A673 (cell line): ENCODE measurements around the gene ZNF408. TPM values are rescaled to one million over a fixed set of nuclear protein-coding genes. Genes with fewer than 3 reads are reported as not detected.
A peak's percentile ranks its signal among the peaks of the same experiment; 100 is the strongest.

Experiments
- Bru-seq: library from RNA; stranded (reverse); fragments of 400-500 nt; gene quantifications from one replicate; lab custom pipeline; 2021; lab: Mats Ljungman, UMichigan
- BruChase-seq, 2 experiments: library from RNA; stranded (reverse); fragments of 400-500 nt; gene quantifications; one replicate each; lab custom pipeline; 2021; lab: Mats Ljungman, UMichigan
- BruUV-seq: library from RNA; stranded (reverse); fragments of 400-500 nt; replicated peaks from 2 replicates; lab custom pipeline; 2021; lab: Mats Ljungman, UMichigan
- CTCF ChIA-PET: fragments of 300-600 bp; sonication (Branson Sonifier 250); formaldehyde crosslinking; loops from one replicate; lab custom pipeline; 2022; ENCODE audit warnings: antibody characterized with exemption; lab: Charles Lee
- POLR2A ChIA-PET: fragments of 300-600 bp; sonication (Branson Sonifier 250); formaldehyde crosslinking; loops from one replicate; lab custom pipeline; 2022; ENCODE audit warnings: antibody characterized with exemption; ENCODE audit not compliant: low non-redundant PET; lab: Charles Lee
- DNase-seq: peaks from one replicate; pipeline ENCODE4 v3.0.0-alpha.2; 2015; ENCODE audit warnings: low spot score
- H3K27ac ChIP-seq: fragments of 200-600 bp; sonication (generic); 2 replicates; pipeline ENCODE4 v1.5.1; 2016; ENCODE audit warnings: mixed run types, low read depth, mild to moderate bottlenecking, mixed read lengths, antibody characterized with exemption, low read length; ENCODE audit not compliant: poor library complexity, severe bottlenecking
- H3K27me3 ChIP-seq: fragments of 200-600 bp; sonication (generic); replicated peaks from 2 replicates; pipeline ENCODE4 v1.6.1; 2017; ENCODE audit warnings: mixed run types, low read depth, mild to moderate bottlenecking, mixed read lengths, antibody characterized with exemption, low read length; ENCODE audit not compliant: insufficient read depth, poor library complexity
- H3K36me3 ChIP-seq: fragments of 200-600 bp; sonication (generic); 2 replicates; pipeline ENCODE4 v1.6.1; 2016; ENCODE audit warnings: mixed run types, mild to moderate bottlenecking, mixed read lengths, antibody characterized with exemption, low read length; ENCODE audit not compliant: insufficient read depth, poor library complexity, severe bottlenecking
- H3K4me1 ChIP-seq: fragments of 200-600 bp; sonication (generic); 2 replicates; pipeline ENCODE4 v1.6.1; 2017; ENCODE audit warnings: mixed run types, mild to moderate bottlenecking, mixed read lengths, antibody characterized with exemption, low read length; ENCODE audit not compliant: insufficient read depth, poor library complexity, severe bottlenecking
- H3K4me3 ChIP-seq: fragments of 200-600 bp; sonication (generic); 2 replicates; pipeline ENCODE4 v1.5.1; 2016; ENCODE audit warnings: low read depth, mixed run types, mild to moderate bottlenecking, mixed read lengths, low read length; ENCODE audit not compliant: poor library complexity, severe bottlenecking
- H3K9me3 ChIP-seq: fragments of 200-600 bp; sonication (generic); 2 replicates; pipeline ENCODE4 v1.6.1; 2016; ENCODE audit warnings: mixed run types, low read depth, mild to moderate bottlenecking, mixed read lengths, antibody characterized with exemption, low read length; ENCODE audit not compliant: poor library complexity, severe bottlenecking
- CTCF ChIP-seq: fragments of 300-800, 200-600 bp; sonication (generic); conservative IDR thresholded peaks from 2 replicates; pipeline ENCODE4 v1.5.1; 2017; ENCODE audit warnings: low read depth, mild to moderate bottlenecking, antibody characterized with exemption, low read length, moderate library complexity, mixed read lengths
- EZH2 ChIP-seq: fragments of 200-600 bp; sonication (generic); IDR thresholded peaks from 2 replicates; pipeline ENCODE4 v1.6.1; 2017; ENCODE audit warnings: borderline replicate concordance, low read depth, mild to moderate bottlenecking, mixed read lengths, antibody characterized with exemption, low read length; ENCODE audit not compliant: poor library complexity, severe bottlenecking
- intact Hi-C: fragments of 100-400 bp; cut with micrococcal nuclease; formaldehyde crosslinking; loops from one replicate; pipeline ENCODE4 v1.10.0; 2022; ENCODE audit not compliant: unreplicated experiment
- long read RNA-seq: library from polyadenylated mRNA; stranded (forward); transcript quantifications from one replicate; pipeline ENCODE4 v2.0.0, GENCODE V29; 2022
- total RNA-seq: library from RNA; stranded (reverse); gene quantifications from 2 replicates; pipeline ENCODE4 v1.2.3, GENCODE V29; 2021

The ZNF408 gene
- total RNA-seq (33.9 and 40.1 TPM in 2 replicates), Bru-seq, nascent RNA (percentile 86 among the genes with signal in this experiment), BruChase-seq, experiment 1, labeled RNA remaining after a 2-hour chase (percentile 80 among the genes with signal in this experiment), BruChase-seq, experiment 2, labeled RNA remaining after a 6-hour chase (percentile 77 among the genes with signal in this experiment)
- long read RNA-seq, transcript ZNF408-201 (5 exons, 2,442 nt), result major isoform, 72 of 103 reads
- long read RNA-seq, partial matches to known transcripts, result 7 of 103 reads
- long read RNA-seq, other reads (novel, unspliced or antisense), result 23 of 103 reads

- no peaks in the 10 kb centered on the region for H3K27me3 ChIP-seq
- POLR2A ChIA-PET, result interaction anchor here (0.6 to 0.7 kb wide), 3 partner anchors 9 to 821 kb away, joined by 3 to 4 read pairs (median 3); partner anchors contain the start of gene F2
- DNase-seq, result peak; percentile 100
- H3K27ac ChIP-seq, result peak within 1 kb of the TSS; percentile 98
- H3K4me3 ChIP-seq, result peak within 1 kb of the TSS; percentile 65
- no peaks in the 10 kb centered on the region for H3K9me3 ChIP-seq
- peaks cover 6% of the 10 kb centered on the region for H3K4me1 ChIP-seq
- TF ChIP-seq EZH2 (no peak), CTCF (no peak)
- BruUV-seq, result no TSS peak
- H3K36me3 ChIP-seq, result peaks cover 42% of the 10 kb centered on the region
- CTCF ChIA-PET, result interaction anchor here (0.6 to 0.9 kb wide), 4 partner anchors 104 to 453 kb away, joined by 3 to 4 read pairs (median 3); no protein-coding TSS in a partner anchor
- intact Hi-C loops, result loop anchor here (10.0 kb wide), 1 partner anchor 454 kb away; no protein-coding TSS in a partner anchor
These were observed at the start of gene ZNF408, which contains the start of gene ARHGAP1 for GRCh38 chr11:46700241-46701077. ZNF408 (plus strand) TSS chr11:46701031; CDS start chr11:46701048, 17 bp downstream. ARHGAP1 (minus strand) TSS chr11:46700619; CDS start chr11:46696107, 4,512 bp downstream.

- intact Hi-C loops, result no loop called here
- Histone ChIP-seq H3K4me1 (no peaks in the 10 kb centered on the region), H3K9me3 (no peaks in the 10 kb centered on the region), H3K27me3 (no peaks in the 10 kb centered on the region), H3K36me3 (peaks cover 70% of the 10 kb centered on the region), H3K4me3 (no peak overlapping the region), H3K27ac (no peak overlapping the region)
- BruUV-seq, result no TSS peak
- TF ChIP-seq EZH2 (no peak), CTCF (no peak)
- no peak for DNase-seq
- CTCF ChIA-PET, result no interaction called here
- POLR2A ChIA-PET, result no interaction called here
These were observed 45.2 kb upstream of the ZNF408 start for GRCh38 chr11:46655631-46656030.

GRCh38 chr11:46657186-46657585, 43.6 kb upstream of the ZNF408 start:
- DNase-seq, result no peak
- H3K36me3 ChIP-seq, result peaks cover 58% of the 10 kb centered on the region
- no peak overlapping the region for H3K4me3 ChIP-seq
- CTCF ChIA-PET, result no interaction called here
- H3K27me3 ChIP-seq, result no peaks in the 10 kb centered on the region
- no peaks in the 10 kb centered on the region for H3K9me3 ChIP-seq
- POLR2A ChIA-PET, result no interaction called here
- no peaks in the 10 kb centered on the region for H3K4me1 ChIP-seq
- H3K27ac ChIP-seq, result no peak overlapping the region
- intact Hi-C loops, result no loop called here
- no TSS peak for BruUV-seq
- no peak for TF ChIP-seq EZH2
- no peak for TF ChIP-seq CTCF
